ENCODE data around the gene CARS2.
"Not testable (repeated sequence)": the region's sequence is repeated elsewhere in the genome, so short reads cannot be mapped to it uniquely, and the experiment has no call there.

Gene CARS2

DNA sequence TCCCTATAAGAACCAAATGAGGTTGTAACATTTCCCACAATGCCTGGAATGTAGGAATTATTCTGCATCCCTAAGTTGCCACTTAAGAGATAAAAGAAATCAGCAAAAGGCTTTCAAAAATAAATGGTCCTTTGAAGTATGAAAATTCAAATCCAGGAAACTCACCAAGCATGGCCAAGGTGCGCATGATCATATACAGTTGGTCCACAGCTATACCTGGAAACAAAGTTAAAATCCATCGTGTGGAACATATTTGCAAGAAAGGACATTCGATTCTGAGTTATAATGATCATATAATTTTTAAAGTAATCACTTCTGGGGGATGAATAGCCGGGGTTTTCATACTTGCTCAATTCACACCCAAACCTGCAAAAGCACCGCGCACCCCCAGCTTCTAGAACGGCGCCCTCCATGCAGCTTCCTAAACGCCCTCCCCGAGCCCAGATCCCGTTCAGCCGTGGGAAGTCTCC, 525 bp downstream of the CARS2 start:
- no peak for DNase-seq

DNA sequence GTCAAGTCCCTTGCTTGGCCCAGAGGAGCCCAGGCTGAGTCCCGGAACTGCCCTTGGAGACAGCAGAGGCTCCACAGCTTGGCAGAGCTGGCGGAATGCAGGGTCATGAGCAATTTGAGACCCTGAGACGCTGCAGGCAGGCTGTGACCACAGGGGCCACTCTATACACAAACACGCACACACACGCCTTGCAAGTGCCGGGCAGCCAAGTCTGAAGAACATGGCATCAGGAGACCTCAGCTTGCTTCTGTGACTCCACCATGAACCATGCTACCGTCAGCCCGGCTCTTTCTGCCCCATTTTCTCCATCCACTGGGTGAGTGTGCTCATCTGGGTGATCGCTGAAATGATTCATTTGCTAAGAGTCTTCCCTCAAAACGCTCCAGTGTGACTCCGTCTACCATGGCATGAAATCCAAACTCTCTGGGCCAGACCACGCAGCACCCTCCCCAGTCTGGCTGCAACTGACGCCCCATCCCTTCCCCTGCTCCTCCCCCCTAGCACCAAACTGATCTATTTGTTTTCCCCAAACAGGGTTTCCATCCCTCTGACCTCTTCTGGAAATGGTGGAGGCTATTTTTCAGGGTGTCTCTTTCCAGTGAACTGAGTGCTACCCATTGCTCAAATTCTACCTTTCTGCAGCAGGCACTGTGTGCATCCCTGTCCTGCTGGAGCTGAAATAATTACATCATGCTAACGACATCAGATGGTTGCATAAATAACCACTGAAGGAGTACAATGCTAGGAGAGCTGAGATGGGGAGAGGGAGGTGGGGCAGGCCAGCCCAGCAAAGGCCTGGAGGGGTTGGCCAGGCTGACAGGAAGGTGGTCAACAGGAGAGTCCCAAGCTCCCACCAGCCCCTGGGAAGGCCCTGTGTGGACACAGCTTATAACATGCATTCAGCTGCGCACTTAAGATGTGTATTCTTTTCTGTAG, 3.1 kb downstream of the CARS2 start:
- no peak for DNase-seq

DNA sequence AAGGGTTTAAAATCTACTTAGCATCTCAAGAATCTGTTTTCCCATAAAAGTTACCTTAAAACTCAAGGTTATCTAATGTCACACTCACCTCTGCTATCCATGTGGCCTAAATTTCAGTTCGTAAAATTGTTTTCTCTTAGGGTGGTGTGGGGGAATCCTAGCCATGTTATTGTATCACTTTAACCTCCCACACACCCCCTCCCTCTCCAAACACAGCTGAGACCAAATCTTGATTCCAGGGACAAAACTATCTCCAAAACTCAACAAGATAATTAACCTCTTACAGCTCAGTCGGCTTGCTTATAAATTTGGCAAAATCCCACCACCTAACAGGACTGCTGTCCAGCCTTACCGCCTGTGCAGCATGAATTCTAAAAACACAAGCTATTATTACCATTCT, 3.8 kb downstream of the CARS2 start:
- no peak for DNase-seq

DNA sequence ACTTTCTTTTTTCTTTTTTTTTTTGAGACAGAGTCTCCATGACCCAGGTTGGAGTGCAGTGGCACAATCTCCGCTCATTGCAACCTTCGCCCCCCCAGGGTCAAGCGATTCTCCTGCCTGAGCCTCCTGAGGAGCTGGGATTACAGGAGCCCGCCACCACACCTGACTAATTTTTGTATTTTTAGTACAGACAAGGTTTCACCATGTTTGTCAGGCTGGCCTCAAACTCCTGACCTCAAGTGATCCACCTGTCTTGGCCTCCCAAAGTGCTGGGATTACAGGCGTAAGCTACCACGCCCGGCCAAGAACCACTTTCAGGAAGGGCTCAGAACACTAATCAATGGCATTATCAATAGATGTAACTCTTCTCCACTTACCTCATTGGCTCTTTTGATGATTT, 4.9 kb downstream of the CARS2 start:
- not testable (repeated sequence) for DNase-seq

DNA sequence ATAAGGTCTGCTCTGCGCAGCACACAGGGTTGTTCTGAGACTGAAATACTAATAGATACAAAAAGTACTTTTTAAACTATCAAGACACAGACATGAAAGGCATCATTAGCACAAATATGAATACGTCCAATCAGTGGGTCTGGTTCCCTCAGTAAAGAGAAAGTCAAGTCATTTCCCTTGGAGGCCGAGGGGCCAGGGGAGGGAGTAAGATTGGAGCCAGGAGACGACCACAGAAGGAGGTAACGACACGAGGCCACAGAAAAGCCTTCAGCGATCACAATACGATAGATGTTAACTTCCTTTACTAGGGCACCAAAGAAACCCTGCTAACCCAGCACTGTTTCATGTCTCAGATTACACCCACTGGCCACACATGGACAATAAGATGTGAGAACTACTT, 5.3 kb downstream of the CARS2 start:
- no peak for DNase-seq

DNA sequence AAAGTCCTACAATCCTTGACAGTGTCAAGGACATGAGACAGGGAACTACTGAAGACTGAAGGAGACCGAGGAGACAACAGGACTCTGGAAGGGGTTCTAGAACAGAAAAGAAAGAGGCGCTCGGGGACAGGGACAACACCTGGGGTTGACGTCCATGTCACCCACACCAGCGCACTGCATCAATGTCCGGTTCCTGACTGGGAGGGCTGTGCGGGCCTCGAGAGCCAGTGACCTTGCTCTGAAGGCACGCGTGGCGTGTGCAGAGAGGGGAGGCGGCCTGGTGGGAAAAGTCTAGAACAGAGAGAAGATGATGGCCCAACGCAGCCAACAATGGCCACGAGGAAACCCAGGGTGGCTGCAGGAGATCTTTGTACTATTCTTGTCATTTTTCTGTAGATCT, 5.7 kb downstream of the CARS2 start:
- no peak for DNase-seq

DNA sequence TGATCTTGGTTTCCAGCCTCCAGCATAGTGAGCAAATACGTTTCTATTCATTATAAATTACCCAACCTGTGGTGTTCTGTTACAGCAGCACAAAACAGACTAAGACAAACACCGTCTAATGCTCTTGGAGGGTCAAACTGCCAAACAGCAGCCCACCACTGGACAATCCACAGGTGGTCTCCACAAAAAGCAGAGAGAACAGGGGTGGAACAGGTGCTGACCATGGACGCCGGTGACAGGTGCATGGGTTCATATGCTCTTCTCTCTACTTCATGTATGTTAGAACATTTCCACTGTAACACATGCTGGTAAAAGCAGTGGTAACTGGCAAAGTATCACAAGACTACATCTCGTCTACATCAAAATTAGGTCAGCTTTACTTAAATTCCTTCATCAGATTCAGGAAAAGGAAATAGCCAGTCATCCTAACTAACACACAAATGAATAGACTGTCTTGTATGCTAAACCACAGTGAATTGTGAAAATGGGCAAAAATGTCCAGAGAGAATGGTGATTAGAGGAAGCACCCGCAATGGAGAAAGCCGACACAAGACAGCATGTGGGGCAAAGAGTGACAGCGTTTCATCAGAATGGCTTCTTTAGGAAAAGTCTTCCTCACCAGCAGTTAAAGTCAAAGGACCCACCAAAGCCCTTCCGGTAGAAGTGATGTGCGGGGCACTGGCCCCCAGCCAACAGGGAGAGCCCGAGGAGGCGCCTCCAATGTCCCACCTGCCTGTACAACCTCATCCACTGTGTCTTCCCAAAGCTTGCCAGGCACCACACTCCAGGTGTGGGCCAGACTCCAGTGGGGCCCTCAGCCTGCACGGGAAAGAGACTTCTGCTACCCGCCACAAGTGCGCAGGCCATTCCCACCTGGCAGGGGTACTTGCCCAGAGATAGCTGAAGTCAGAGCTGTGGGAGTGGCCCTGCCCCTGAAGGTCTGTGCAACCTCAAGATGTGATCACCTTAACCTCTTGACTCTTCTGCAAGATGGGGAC, 6.5 kb downstream of the CARS2 start:
- no peak for DNase-seq

DNA sequence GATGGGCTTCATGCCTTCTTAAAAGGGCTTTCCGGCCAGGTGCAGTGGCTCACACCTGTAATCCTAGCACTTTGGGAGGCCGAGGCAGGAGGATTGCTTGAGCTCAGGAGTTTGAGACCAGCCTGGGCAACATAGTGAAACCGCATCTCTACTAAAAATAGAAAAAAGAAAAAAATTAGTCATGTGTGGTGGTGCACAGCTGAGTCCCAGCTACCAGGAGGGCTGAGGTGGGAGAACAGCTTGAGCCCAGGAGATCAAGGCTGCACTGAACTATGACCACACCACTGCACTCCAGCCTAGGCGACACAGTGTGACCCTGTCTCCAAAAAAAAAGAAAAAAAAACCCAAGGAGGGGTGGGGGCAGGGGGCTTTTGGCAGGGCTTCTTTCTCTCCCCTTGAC, 7.2 kb downstream of the CARS2 start:
- no peak for DNase-seq

DNA sequence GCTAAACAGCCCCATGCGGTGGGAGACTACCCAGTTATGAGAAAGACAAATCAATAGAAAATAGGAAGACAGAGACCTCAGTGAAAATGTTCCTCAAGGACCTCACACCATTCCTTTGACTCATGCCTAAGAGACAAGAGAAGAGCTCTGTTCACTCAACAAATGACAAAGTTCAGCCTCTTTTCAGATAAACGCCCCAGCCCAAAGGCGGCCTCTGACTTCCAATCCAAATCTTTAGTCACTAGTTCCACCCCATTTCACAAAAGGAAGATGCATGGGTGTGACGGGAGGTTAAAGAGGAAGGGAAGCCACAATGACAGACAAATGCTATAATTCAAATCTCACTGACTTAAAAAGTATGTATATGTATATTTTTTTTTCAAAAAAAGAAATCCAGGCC, 8.1 kb downstream of the CARS2 start:
- no peak for DNase-seq

DNA sequence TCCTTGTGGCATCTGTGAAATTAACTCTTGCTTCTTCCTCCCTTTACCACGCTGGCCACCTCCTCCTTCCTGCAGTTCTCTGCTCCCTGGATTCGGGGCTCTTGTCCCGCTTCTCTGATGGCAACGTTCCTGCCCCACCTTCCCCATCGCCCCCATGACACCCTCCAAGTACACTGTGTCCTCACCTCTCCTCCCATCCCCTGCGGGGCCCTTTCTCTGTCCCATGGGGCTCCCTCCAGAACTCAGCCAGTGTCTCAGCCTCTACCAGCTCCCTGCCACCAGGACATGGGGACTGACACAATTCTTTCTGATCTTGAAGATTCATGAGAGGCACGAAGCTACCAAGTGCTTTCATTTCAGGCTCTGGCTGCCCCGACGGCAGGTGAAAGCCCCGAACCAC, 9.1 kb downstream of the CARS2 start:
- no peak for DNase-seq

DNA sequence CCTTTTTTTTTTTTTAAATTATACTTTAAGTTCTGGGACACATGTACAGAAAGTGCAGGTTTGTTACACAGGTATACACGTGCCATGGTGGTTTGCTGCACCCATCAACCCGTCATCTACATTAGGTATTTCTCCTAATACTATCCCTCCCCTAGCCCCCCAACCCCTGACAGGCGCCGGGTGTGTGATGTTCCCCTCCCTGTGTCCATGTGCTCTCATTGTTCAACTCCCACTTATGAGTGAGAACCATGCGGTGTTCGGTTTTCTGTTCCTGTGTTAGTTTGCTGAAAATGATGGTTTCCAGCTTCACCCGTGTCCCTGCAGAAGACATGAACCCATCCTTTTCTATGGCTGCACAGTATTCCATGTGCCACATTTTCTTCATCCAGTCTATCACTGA, 10.1 kb downstream of the CARS2 start:
- not testable (repeated sequence) for DNase-seq

DNA sequence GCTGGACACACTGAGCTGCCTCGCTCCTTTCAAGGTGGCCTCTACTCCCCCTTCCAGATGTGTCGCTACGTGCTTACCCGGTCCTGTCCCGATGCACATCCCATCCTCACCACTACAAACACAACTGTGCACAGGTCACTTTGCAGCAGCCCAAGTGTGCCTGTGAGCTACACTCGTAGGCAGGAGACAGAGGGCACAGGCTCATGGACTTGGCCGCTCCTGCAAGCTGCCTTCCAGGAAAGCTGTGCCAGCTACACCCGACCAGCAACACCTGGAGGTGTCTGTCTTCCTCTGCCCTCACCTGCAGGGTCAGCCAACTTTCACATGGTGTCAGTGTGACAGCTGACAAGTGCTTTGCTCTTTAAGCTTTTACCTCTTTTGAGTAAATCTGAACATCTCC, 15.4 kb downstream of the CARS2 start:
- DNase-seq = no peak

DNA sequence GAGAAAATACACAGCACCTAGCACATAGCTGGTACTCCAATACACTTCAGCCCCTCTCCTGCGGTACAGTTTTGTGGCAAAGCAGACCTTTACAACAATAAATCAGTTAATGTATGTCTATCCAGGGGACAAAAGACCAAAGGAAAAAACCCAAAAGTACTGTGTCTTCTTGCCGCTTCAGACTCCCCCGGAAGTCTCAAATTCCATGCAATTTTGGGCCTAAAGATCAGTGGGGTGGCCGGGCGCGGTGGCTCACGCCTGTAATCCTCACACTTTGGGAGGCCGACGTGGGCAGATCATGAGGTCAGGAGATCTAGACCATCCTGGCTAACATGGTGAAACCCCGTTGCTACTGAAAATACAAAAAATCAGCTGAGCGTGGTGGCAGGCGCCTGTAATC, 16.2 kb downstream of the CARS2 start:
- DNase-seq = no peak

DNA sequence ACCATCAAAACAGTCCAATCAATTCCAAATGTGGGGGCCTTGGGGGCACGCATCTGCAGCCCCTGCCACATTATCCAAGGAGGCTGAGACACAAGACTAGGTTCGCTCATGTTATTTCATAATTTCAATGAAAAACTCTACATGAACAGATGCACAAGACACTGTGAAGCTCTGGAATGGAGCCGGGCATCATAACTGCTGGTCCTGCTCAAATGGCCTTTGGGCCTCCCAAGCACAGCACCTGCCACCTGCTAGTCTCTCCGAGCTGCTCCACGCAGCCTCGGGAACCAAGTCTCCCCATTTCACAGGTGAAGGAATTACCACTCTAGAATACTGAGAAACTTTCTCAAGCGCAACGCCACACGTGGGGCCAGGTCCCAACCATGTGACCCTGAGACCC, 16.9 kb downstream of the CARS2 start:
- no peak for DNase-seq

DNA sequence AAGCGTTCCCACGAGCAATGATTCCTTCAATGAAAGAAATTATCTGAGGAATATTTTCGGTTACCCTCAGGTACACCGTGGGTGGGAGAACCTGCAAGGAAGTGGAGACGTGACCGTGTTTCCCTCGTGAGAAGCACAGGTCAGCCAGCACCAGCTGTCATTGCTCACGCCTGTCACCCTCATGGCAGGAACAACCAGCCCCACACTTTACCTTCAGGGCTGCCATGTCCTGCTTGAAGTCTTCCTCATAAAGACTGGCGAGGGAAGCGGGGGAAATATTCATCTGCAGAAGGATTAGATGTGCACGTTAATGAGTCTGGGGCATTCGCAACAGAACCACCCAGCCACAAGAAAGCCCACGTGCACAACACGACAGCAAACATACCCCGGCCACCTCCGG, 18.2 kb downstream of the CARS2 start:
- no peak for DNase-seq

DNA sequence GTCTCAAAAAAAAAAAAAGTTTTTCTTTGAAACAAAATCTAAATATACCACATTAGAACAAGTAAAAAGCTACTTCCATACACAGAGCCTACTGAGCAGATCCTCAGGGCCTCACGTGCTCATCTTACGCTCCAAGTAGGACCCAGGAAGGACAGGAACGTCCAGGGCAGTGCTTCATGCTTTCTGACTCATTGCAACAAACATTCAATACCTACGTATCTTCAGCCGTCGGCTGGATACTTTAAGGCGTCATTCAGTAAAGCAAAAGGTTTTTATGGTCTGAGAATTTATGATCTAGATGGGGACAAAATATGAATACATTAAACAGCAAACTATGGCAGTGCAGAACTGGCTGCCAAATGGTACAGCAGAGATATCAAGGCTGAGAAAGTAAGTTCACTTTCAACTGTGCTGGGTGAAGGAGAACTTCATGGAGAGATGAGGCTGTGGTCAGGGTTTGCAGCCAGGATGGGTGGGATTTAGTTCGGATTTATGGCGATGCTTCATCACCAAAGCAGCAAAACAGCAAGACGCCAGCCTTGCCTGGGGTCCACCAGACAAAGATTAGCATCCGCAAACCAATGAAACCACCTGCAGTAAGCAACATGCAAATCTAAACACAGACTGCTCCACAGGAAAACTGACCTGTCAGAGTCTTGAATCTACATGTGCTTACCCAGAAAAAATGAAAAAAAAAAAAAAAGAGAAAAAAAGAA, 20.5 kb downstream of the CARS2 start:
- no peak for DNase-seq

DNA sequence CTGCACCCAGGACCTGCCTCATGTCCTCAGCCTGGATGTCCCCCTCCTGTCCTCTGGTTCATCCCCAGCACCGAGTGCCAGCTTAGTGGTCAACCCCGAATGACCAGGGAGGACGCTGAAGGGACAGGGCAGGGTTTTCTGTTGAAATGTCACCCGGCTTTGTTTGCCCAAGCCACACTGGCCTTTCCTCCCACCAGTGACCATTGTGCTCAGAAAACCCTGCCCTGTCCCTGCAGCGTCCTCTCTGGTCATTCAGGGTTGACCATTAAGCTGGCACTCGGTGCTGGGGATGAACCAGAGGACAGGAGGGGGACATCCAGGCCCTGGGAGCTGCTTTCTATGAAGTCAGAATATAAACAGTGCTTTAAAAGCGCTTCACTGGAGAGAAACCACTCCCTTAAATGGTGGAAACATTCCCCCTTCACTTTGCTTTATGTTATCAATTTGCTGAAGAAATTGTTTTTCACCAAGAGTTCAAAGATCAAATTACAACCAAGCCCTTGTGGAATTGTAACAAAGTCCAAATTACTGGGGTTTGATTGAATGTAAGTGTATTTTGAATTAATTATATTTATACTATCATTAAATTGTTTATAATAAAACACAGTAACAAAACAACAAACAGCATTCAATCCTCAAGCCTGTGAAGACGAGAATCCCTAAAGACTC, 21.4 kb downstream of the CARS2 start:
- DNase-seq = no peak

DNA sequence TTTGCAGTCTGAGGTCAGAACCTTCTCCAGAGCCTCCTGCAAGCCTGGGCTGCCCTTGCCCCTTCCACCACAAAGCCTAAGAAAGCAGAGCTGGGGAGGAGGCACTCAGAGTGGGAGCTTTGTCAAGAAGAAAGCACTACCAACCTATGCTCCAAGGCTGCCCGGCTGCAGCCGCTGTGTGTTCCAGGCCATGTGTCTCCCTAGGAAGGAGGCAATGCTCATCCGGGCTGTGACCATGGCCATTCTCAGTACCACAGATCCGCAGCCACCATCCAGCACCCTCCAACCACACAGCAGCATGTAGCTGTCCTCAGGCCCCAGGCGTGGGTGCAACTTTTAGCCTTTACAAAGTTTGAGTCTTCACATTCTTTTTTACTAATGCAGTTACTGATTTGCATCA, 22.0 kb downstream of the CARS2 start:
- no peak for DNase-seq

DNA sequence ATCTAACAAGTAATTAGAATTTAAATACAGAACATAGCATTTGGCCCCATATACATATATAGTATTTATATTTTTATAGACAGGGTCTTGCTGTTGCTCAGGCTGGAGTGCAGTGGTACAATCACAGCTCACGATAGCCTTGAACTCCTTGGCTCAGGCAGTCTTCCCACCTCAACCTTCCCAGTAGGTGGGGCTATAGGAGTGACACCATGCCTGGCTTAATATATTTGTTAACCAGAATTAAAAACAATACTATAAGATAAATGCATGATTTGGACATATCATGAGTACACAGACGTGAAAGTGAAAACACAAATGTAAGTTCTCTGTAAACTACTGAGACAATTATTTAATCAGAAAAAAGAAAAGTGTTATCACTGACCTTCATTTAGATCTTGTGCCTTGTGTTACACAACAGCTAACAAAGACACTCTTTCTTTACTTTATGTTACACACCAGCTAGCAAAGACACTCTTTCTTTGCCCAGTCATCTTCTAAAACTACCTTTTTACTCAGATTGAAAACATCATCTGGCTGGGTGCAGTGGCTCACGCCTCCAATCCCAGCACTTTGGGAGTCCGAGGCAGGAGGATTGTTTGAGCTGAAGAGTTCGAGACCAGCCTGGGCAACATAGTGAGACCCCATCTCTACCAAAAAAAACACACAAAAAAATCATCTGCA, 22.6 kb downstream of the CARS2 start:
- peak; percentile 30 for DNase-seq

DNA sequence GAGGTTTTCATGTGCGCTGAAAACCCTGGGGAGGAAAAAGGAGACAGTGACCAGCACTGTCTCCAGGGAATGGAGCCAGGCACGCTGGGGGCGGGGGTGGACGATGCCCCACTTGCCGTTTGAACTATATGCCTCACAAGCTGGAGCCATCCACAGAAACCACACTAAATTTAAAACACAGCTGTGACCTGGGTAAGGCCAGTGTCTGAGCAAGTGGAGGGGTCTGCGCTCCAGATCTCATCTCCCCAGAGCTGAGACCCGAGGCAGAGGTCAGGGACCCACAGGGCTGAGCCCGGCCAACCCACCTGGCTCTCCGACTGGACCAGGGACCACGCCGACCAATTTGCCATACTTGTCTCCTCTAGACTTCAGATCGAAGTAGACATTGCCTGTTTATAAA, 23.2 kb downstream of the CARS2 start:
- DNase-seq = no peak

DNA sequence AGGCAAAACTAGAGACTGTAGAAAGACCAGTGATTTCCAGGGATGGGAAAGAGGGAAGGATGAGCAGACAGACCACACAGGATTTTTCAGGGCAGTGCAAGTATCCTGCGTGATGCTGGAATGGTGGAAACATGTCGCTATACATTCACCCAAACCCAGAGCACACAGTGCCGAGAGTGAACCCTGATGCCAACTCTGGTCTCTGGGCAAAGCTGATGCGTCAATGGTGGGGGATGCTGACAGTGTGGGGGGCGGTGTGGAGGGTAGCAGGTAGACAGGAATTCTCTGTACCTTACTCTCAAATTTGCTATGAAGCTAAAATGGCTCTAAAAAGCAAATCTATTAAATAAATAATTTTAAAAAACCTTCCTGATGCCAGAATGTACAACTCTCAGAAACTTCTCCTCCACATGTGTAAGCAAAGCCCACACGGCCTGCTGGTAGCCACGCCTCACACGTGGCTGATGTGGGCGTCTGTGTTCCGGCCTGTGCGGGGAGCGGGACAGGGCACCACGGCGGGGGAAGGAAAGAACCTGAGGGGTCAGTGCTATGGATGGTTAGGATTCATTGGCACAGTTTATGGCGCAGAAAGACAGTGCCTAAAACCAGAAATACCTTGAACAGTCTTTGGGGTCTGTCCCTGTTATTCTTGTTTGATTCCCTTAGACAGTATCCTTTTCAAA, 23.9 kb downstream of the CARS2 start:
- no peak for DNase-seq
